ENCODE measurements around the gene SND1.

The SND1 gene

DNA sequence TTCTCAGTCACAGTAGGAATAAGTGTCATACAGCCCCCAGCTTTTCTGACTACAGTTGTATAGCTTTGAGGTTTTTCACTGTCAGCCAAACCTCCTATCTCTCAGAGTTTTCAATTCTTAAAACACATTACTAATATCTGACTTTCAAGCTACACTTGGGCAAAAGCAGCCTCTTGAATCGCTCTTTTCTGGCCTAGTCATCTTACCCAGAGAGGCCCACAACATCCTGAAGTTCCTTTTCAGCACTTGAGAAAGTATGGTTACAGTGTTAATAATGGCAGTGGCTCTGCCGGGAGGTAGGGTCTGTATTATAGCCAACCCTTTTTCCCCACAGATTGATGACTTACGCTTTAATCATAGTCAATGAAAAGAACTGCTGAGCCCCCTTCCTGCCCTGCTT, 198.2 kb downstream of the SND1 start:
- H3K4me3 ChIP-seq (ENCODE audit: insufficient read depth, low read depth, low read length, poor library complexity, severe bottlenecking) = no peak overlapping the region
- H3K36me3 ChIP-seq (ENCODE audit: control insufficient read depth, insufficient read depth, low read length) = peaks cover 3% of the 10 kb centered on the region
- H3K27ac ChIP-seq (ENCODE audit: insufficient read depth, low read length, poor library complexity, severe bottlenecking) = no peak overlapping the region
- H3K27me3 ChIP-seq (replicated peaks; ENCODE audit: control insufficient read depth, insufficient read depth, low read length, poor library complexity, severe bottlenecking) = no peaks in the 10 kb centered on the region
- H3K9me3 ChIP-seq (ENCODE audit: control insufficient read depth, low read length) = no peaks in the 10 kb centered on the region
- H3K4me1 ChIP-seq (ENCODE audit: control insufficient read depth, insufficient read depth, low read length, poor library complexity, severe bottlenecking) = no peaks in the 10 kb centered on the region
- no peak for DNase-seq

DNA sequence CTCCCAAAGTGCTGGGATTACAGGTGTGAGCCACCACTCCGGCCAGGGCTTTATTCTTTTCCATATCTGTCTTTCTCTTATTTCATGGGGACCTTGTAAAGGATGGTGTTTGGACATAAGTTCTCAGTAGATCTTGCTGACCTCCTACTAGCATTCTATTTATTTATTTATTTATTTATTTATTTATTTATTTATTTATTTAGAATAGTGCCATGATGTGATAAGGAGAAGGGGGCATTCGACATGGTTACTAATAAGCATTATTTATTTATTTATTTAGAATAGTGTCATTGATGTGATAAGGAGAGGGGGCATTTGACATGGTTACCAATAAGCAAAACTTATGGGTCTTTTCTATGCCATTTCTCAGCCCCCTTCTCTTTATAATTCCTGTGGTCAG, 202.4 kb downstream of the SND1 start:
- Histone ChIP-seq H3K27me3 (replicated peaks; ENCODE audit: control insufficient read depth, insufficient read depth, low read length, poor library complexity, severe bottlenecking) (no peaks in the 10 kb centered on the region), H3K4me1 (ENCODE audit: control insufficient read depth, insufficient read depth, low read length, poor library complexity, severe bottlenecking) (peaks cover 19% of the 10 kb centered on the region), H3K9me3 (ENCODE audit: control insufficient read depth, low read length) (no peaks in the 10 kb centered on the region), H3K36me3 (ENCODE audit: control insufficient read depth, insufficient read depth, low read length) (no peaks in the 10 kb centered on the region), H3K27ac (ENCODE audit: insufficient read depth, low read length, poor library complexity, severe bottlenecking) (no peak overlapping the region), H3K4me3 (ENCODE audit: insufficient read depth, low read depth, low read length, poor library complexity, severe bottlenecking) (no peak overlapping the region)
- DNase-seq = no peak

DNA sequence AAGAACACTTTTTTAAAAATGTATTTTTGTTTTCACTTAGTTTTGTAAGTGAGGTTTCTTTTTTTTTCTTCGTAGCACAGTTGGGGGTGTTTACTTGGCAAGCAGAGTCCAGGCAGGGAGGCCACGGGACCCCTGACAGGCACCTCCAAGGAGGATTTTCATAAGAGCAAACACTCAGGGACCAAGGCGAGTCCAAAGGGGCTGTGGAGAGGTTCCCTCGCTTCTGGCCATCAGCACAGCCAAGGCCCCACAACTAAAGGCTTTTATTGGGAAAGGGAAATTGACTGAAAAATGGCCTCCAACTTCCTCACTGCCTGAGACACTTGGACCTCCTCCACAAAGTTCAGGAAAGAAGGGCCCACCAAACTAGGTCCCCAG, 205.5 kb downstream of the SND1 start:
- no peaks in the 10 kb centered on the region for H3K36me3 ChIP-seq (ENCODE audit: control insufficient read depth, insufficient read depth, low read length)
- H3K27me3 ChIP-seq (replicated peaks; ENCODE audit: control insufficient read depth, insufficient read depth, low read length, poor library complexity, severe bottlenecking) = no peaks in the 10 kb centered on the region
- DNase-seq = no peak
- peaks cover 19% of the 10 kb centered on the region for H3K4me1 ChIP-seq (ENCODE audit: control insufficient read depth, insufficient read depth, low read length, poor library complexity, severe bottlenecking)
- H3K9me3 ChIP-seq (ENCODE audit: control insufficient read depth, low read length) = no peaks in the 10 kb centered on the region
- no peak overlapping the region for H3K27ac ChIP-seq (ENCODE audit: insufficient read depth, low read length, poor library complexity, severe bottlenecking)
- H3K4me3 ChIP-seq (ENCODE audit: insufficient read depth, low read depth, low read length, poor library complexity, severe bottlenecking) = no peak overlapping the region

DNA sequence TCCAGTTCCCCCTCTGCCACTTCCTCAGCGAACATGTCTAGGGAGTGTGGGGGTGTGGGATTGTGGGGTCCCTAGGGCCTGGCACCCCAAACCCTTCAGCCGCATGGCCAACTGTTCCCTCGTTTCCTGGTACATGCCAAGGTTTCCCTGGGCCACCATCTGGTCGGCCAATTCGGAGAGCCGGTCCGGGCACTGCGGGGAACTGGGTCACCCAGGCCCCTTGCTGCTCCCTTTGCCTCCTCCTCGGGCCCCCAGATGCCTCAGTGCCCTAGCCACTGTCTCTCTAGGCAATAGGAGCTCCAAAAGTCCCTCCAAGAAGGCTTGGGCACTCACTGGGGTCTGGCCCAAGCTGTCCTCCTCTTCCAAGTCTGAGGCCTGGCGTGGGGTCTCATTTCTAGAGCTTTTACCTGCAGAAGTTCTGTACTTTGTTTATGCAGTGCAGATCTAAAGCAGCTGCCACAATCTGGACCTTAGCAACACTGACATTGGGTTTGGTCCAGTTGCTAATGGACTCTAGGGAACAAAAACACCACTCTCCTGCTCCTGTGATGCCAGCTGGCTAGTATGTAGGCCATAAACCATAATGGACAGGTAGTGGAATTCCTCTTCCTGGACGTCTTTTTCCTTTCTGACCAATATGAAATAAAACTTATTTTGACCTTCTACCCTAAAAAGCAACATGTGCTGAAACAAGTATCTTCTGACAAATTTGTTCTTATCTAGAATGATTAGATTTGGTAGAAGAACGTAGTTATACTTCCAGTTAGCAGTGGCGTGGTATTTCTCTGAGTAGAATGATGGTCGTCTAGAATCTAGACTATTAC, 206.3 kb downstream of the SND1 start:
- H3K9me3 ChIP-seq (ENCODE audit: control insufficient read depth, low read length) = no peaks in the 10 kb centered on the region
- no peaks in the 10 kb centered on the region for H3K36me3 ChIP-seq (ENCODE audit: control insufficient read depth, insufficient read depth, low read length)
- peaks cover 19% of the 10 kb centered on the region for H3K4me1 ChIP-seq (ENCODE audit: control insufficient read depth, insufficient read depth, low read length, poor library complexity, severe bottlenecking)
- no peak overlapping the region for H3K27ac ChIP-seq (ENCODE audit: insufficient read depth, low read length, poor library complexity, severe bottlenecking)
- no peak for DNase-seq
- H3K27me3 ChIP-seq (replicated peaks; ENCODE audit: control insufficient read depth, insufficient read depth, low read length, poor library complexity, severe bottlenecking) = no peaks in the 10 kb centered on the region
- no peak overlapping the region for H3K4me3 ChIP-seq (ENCODE audit: insufficient read depth, low read depth, low read length, poor library complexity, severe bottlenecking)

DNA sequence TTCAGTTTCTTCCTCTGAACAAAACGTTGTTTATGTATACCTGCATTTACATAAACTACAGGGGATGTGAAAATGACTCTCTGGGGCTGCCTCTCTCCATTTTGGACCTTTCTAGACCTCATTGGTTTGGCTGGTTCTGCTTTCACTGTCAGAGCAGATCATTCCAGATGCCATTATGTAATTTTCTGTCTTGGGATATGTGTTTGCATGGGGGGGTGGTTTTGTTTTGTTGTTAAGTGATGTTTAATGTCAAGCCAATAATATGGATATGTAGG, 206.9 kb downstream of the SND1 start:
- no peaks in the 10 kb centered on the region for H3K9me3 ChIP-seq (ENCODE audit: control insufficient read depth, low read length)
- no peaks in the 10 kb centered on the region for H3K36me3 ChIP-seq (ENCODE audit: control insufficient read depth, insufficient read depth, low read length)
- no peak overlapping the region for H3K4me3 ChIP-seq (ENCODE audit: insufficient read depth, low read depth, low read length, poor library complexity, severe bottlenecking)
- H3K27me3 ChIP-seq (replicated peaks; ENCODE audit: control insufficient read depth, insufficient read depth, low read length, poor library complexity, severe bottlenecking) = no peaks in the 10 kb centered on the region
- no peak for DNase-seq
- no peak overlapping the region for H3K27ac ChIP-seq (ENCODE audit: insufficient read depth, low read length, poor library complexity, severe bottlenecking)
- peaks cover 19% of the 10 kb centered on the region for H3K4me1 ChIP-seq (ENCODE audit: control insufficient read depth, insufficient read depth, low read length, poor library complexity, severe bottlenecking)

DNA sequence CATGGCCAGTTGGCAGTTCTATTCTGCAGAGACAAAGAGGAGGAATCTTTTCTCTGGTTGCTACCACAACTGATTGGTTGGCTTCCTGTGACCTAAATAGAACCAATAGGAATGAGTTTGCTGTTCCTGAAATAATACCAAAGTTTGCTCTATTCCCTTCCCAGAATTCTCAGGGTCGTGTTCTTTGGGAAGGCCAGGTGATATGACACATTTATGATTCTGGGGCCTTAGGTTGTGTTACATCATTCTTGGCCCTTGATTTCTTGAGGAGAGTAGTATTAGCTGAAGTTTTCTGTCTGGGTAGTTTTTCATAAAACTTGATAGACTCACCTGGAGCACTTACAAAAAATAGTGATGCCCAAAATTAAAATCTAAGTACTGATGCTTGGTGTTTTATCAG, 207.3 kb downstream of the SND1 start:
- Histone ChIP-seq H3K4me3 (ENCODE audit: insufficient read depth, low read depth, low read length, poor library complexity, severe bottlenecking) (no peak overlapping the region), H3K4me1 (ENCODE audit: control insufficient read depth, insufficient read depth, low read length, poor library complexity, severe bottlenecking) (peaks cover 19% of the 10 kb centered on the region), H3K27me3 (replicated peaks; ENCODE audit: control insufficient read depth, insufficient read depth, low read length, poor library complexity, severe bottlenecking) (no peaks in the 10 kb centered on the region), H3K27ac (ENCODE audit: insufficient read depth, low read length, poor library complexity, severe bottlenecking) (no peak overlapping the region), H3K9me3 (ENCODE audit: control insufficient read depth, low read length) (no peaks in the 10 kb centered on the region), H3K36me3 (ENCODE audit: control insufficient read depth, insufficient read depth, low read length) (no peaks in the 10 kb centered on the region)
- no peak for DNase-seq

DNA sequence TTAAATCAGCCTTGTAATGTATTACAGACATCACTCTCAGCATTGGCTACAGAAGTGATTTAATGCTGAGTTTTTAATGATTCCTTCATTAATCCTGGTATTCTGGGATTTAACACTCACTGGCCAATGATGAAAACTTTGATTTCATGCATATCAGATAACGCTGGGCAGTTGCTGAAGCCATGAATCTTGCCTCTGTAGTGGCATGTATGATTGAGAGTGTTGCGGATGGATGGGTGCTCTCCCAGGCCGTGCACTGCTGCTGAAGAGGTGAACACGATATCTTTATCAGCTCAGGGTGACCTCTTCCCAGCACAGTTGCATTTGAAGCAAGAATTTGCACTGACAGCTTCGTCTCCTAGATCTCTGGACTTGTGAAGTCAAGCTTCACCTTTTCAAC, 210.5 kb downstream of the SND1 start:
- DNase-seq = no peak
- H3K9me3 ChIP-seq (ENCODE audit: control insufficient read depth, low read length) = no peaks in the 10 kb centered on the region
- H3K27me3 ChIP-seq (replicated peaks; ENCODE audit: control insufficient read depth, insufficient read depth, low read length, poor library complexity, severe bottlenecking) = no peaks in the 10 kb centered on the region
- no peak overlapping the region for H3K4me3 ChIP-seq (ENCODE audit: insufficient read depth, low read depth, low read length, poor library complexity, severe bottlenecking)
- no peak overlapping the region for H3K27ac ChIP-seq (ENCODE audit: insufficient read depth, low read length, poor library complexity, severe bottlenecking)
- H3K36me3 ChIP-seq (ENCODE audit: control insufficient read depth, insufficient read depth, low read length) = no peaks in the 10 kb centered on the region
- H3K4me1 ChIP-seq (ENCODE audit: control insufficient read depth, insufficient read depth, low read length, poor library complexity, severe bottlenecking) = peaks cover 11% of the 10 kb centered on the region

DNA sequence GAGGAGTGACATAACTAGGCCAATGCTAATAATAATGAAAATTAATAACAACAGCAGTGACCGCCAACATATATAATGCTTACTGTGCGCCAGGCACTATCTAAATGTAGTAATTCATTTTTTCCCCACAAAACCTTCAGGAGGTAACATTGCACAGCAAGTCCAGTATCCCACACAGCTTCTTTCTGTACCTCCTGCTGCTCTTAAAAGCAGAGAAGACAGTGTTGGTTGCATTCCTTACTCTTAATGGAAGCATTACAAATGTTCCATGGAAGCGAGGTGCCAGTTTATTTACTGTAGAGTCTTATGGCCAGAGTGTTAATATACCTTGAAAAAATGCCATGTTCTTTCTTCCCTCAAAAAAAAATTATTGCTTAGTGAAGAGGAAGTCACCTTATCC, 211.1 kb downstream of the SND1 start:
- no peaks in the 10 kb centered on the region for H3K27me3 ChIP-seq (replicated peaks; ENCODE audit: control insufficient read depth, insufficient read depth, low read length, poor library complexity, severe bottlenecking)

DNA sequence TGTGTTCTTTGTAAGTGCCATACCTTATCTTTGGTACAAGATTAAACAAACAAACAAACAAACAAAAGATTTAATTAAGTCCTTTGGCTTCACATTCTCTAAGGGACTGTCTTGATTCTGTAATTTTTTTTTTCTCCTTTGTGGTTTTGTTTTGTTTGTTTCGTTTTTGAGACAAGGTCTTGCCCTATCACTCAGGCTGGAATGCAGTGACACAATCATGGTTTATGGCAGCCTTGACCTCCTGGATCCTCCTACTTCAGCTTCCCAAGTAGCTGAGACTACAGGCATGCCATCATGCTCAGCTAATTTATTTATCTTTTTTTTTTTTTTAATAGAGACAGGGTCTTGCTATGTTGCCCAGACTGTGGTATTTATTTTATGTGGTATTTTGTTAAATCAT, 213.5 kb downstream of the SND1 start:
- no peaks in the 10 kb centered on the region for H3K9me3 ChIP-seq (ENCODE audit: control insufficient read depth, low read length)
- H3K4me3 ChIP-seq (ENCODE audit: insufficient read depth, low read depth, low read length, poor library complexity, severe bottlenecking) = no peak overlapping the region
- no peak overlapping the region for H3K27ac ChIP-seq (ENCODE audit: insufficient read depth, low read length, poor library complexity, severe bottlenecking)
- H3K4me1 ChIP-seq (ENCODE audit: control insufficient read depth, insufficient read depth, low read length, poor library complexity, severe bottlenecking) = peaks cover 3% of the 10 kb centered on the region
- DNase-seq = no peak
- no peaks in the 10 kb centered on the region for H3K27me3 ChIP-seq (replicated peaks; ENCODE audit: control insufficient read depth, insufficient read depth, low read length, poor library complexity, severe bottlenecking)
- H3K36me3 ChIP-seq (ENCODE audit: control insufficient read depth, insufficient read depth, low read length) = no peaks in the 10 kb centered on the region

More for the DNA sequence above, 211.1 kb downstream of the SND1 start:
- H3K27ac ChIP-seq (ENCODE audit: insufficient read depth, low read length, poor library complexity, severe bottlenecking) = no peak overlapping the region
- no peak overlapping the region for H3K4me3 ChIP-seq (ENCODE audit: insufficient read depth, low read depth, low read length, poor library complexity, severe bottlenecking)
- peaks cover 5% of the 10 kb centered on the region for H3K4me1 ChIP-seq (ENCODE audit: control insufficient read depth, insufficient read depth, low read length, poor library complexity, severe bottlenecking)
- no peaks in the 10 kb centered on the region for H3K9me3 ChIP-seq (ENCODE audit: control insufficient read depth, low read length)
- DNase-seq = no peak
- H3K36me3 ChIP-seq (ENCODE audit: control insufficient read depth, insufficient read depth, low read length) = no peaks in the 10 kb centered on the region

DNA sequence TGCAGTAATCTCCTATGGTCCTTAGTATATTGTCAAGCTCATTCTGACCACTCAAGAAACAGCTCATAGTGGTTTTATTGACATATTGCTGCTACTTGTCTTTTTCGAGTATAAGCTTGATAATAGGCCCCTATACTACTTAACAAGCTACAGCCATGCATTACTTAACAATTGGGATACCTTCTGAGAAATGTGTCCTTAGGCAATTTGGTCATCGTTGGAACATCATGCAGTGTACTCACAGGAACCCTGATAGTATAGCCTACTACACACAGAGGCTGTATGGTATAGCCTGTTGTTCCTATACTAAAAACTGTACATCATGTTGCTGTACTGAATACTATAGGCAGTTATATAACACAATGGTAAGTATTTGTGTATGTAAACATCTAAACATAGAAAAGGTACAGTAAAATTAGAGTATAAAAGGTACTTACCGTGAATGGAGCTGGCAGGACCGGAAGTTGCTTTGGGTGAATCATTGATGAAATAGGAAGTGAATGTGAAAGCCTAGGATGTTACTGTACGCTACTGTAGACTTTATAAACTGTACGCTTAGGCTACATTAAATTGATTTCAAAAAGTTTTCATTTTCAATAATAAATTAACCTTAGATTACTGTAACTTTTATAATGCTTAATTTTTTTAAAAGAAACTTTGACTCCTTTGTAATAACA, 218.4 kb downstream of the SND1 start:
- no peaks in the 10 kb centered on the region for H3K27me3 ChIP-seq (replicated peaks; ENCODE audit: control insufficient read depth, insufficient read depth, low read length, poor library complexity, severe bottlenecking)
- H3K36me3 ChIP-seq (ENCODE audit: control insufficient read depth, insufficient read depth, low read length) = no peaks in the 10 kb centered on the region
- H3K27ac ChIP-seq (ENCODE audit: insufficient read depth, low read length, poor library complexity, severe bottlenecking) = no peak overlapping the region
- no peaks in the 10 kb centered on the region for H3K4me1 ChIP-seq (ENCODE audit: control insufficient read depth, insufficient read depth, low read length, poor library complexity, severe bottlenecking)
- no peak for DNase-seq
- H3K9me3 ChIP-seq (ENCODE audit: control insufficient read depth, low read length) = no peaks in the 10 kb centered on the region
- H3K4me3 ChIP-seq (ENCODE audit: insufficient read depth, low read depth, low read length, poor library complexity, severe bottlenecking) = no peak overlapping the region
